K562 (cell line): ENCODE results near the gene EML2. TPM values are rescaled to one million over a fixed set of nuclear protein-coding genes. Genes with fewer than 3 reads are reported as not detected.

ENCODE experiments used
- ATAC-seq: fragments of 200-7000 bp; cut with Tn5 transposase; 3 replicates; pipeline ENCODE4 v1.9.1; 2020; ENCODE audit warnings: moderate library complexity
- BruUV-seq: library from RNA; stranded (reverse); fragments of 400-500 nt; replicated peaks from 2 replicates; lab custom pipeline; 2021; lab: Mats Ljungman, UMichigan
- CTCF ChIA-PET: fragments of 300-600 bp; formaldehyde crosslinking; extraction: SDS; loops from one replicate; lab custom pipeline; 2021; ENCODE audit warnings: low intra/inter-chr PET ratio; lab: Yijun Ruan, JAX
- POLR2A ChIA-PET: fragments of 300-600, 350-650 bp; sonication (Branson Sonifier 250); formaldehyde crosslinking; extraction: SDS; loops from one replicate; lab custom pipeline; 2021; ENCODE audit warnings: antibody characterized with exemption, inconsistent platforms; lab: Yijun Ruan, JAX
- DNase-seq, 4 experiments: peaks; one replicate each; pipeline versions ENCODE4 v3.0.0 to v3.0.0-alpha.2; 2011 to 2018; ENCODE audit warnings: low spot score in 3 of 4, mixed read lengths in 3 of 4; ENCODE audit errors: extremely low read depth in 1 of 4
- FAIRE-seq: peaks from 2 replicates; lab custom pipeline; 2011; peaks lifted over from hg19 to GRCh38; lab: Jason Lieb, UNC
- H2AFZ ChIP-seq: 2 replicates; pipeline ENCODE4 v1.6.0; 2011; ENCODE audit warnings: low read depth, low read length, control low read depth, inconsistent platforms
- H3K27ac ChIP-seq: fragments of 200-600 bp; 3 replicates; pipeline ENCODE4 v1.8.0; 2011; ENCODE audit warnings: low read depth, mild to moderate bottlenecking, control low read depth, inconsistent platforms, low read length, moderate library complexity, mixed read lengths; ENCODE audit errors: extremely low read depth
- H3K27me3 ChIP-seq, 2 experiments: fragments of 300-600 bp in 1 of 2; 2 replicates in 1 of 2; 3 replicates in 1 of 2; pipeline versions ENCODE4 v1.6.0 to v1.8.0; 2011; ENCODE audit warnings: inconsistent platforms in 2 of 2, low read length in 2 of 2, mild to moderate bottlenecking in 1 of 2, mixed read lengths in 1 of 2, moderate library complexity in 1 of 2; ENCODE audit not compliant: control insufficient read depth in 2 of 2, insufficient read depth in 2 of 2
- H3K36me3 ChIP-seq: fragments of 300-600 bp; 3 replicates; pipeline ENCODE4 v1.8.0; 2011; ENCODE audit warnings: mild to moderate bottlenecking, low read length, inconsistent platforms; ENCODE audit not compliant: control insufficient read depth, insufficient read depth
- H3K4me1 ChIP-seq, 2 experiments: fragments of 200-600 bp in 1 of 2; replicated peaks in 1 of 2; 2 replicates in 1 of 2; 3 replicates in 1 of 2; pipeline versions ENCODE4 v1.5.1 to v1.8.0; 2011; ENCODE audit warnings: inconsistent platforms in 2 of 2, low read length in 2 of 2, mild to moderate bottlenecking in 1 of 2, mixed read lengths in 1 of 2, moderate library complexity in 1 of 2; ENCODE audit not compliant: control insufficient read depth in 2 of 2, insufficient read depth in 2 of 2
- H3K4me2 ChIP-seq: 2 replicates; pipeline ENCODE4 v1.6.1; 2011; ENCODE audit warnings: low read length, control low read depth, inconsistent platforms, mixed read lengths; ENCODE audit not compliant: insufficient read depth
- H3K4me3 ChIP-seq: fragments of 200-600 bp; sonication (generic), shearing (Covaris generic); 2 replicates; pipeline ENCODE4 v1.5.1; 2016; ENCODE audit warnings: control low read depth, inconsistent platforms
- H3K79me2 ChIP-seq: fragments of 200-600 bp; 3 replicates; pipeline ENCODE4 v1.8.0; 2011; ENCODE audit warnings: low read length, inconsistent platforms; ENCODE audit not compliant: control insufficient read depth, insufficient read depth
- H3K9ac ChIP-seq, 2 experiments: 2 replicates each; pipeline versions ENCODE4 v1.6.0 to v1.6.1; 2011; ENCODE audit warnings: low read depth in 2 of 2, low read length in 2 of 2, control low read depth in 1 of 2, inconsistent platforms in 1 of 2, mild to moderate bottlenecking in 1 of 2, mixed read lengths in 1 of 2; ENCODE audit not compliant: insufficient read depth in 1 of 2
- H3K9me1 ChIP-seq: one replicate; pipeline ENCODE4 v1.6.0; 2011; ENCODE audit warnings: inconsistent platforms, mild to moderate bottlenecking, low read length, moderate library complexity; ENCODE audit not compliant: control insufficient read depth, insufficient read depth
- H3K9me3 ChIP-seq: replicated peaks from 2 replicates; pipeline ENCODE4 v1.5.1; 2011; ENCODE audit warnings: low read depth, low read length, inconsistent platforms; ENCODE audit not compliant: control insufficient read depth, insufficient read depth
- H4K20me1 ChIP-seq: replicated peaks from 2 replicates; pipeline ENCODE4 v1.6.1; 2011; ENCODE audit warnings: low read length, inconsistent platforms, mixed read lengths; ENCODE audit not compliant: control insufficient read depth, insufficient read depth
- ATF3 ChIP-seq, 2 experiments: fragments of 450-650 bp in 1 of 2; sonication (generic) in 1 of 2; formaldehyde crosslinking in 1 of 2; IDR thresholded peaks in 1 of 2; conservative IDR thresholded peaks in 1 of 2; 2 replicates each; pipeline versions ENCODE4 v1.6.1 to v1.8.1; 2016 to 2023; ENCODE audit warnings: mild to moderate bottlenecking in 2 of 2, moderate library complexity in 2 of 2, inconsistent platforms in 1 of 2, missing genetic modification reagents in 1 of 2
- HDAC2 ChIP-seq: fragments of 450-650 bp; IDR thresholded peaks from 2 replicates; pipeline ENCODE4 v1.6.1; 2016; ENCODE audit warnings: mild to moderate bottlenecking
- HNRNPK ChIP-seq: fragments of 200-400 bp; formaldehyde crosslinking; IDR thresholded peaks from one replicate; pipeline ENCODE4 v1.6.1; 2018; ENCODE audit warnings: mild to moderate bottlenecking, low read depth, low read length; ENCODE audit not compliant: poor library complexity, severe bottlenecking
- MAFF ChIP-seq: IDR thresholded peaks from 2 replicates; pipeline ENCODE4 v1.6.1; 2012; ENCODE audit warnings: low read length, improper control_type of control experiment
- MXI1 ChIP-seq: IDR thresholded peaks from 2 replicates; pipeline ENCODE4 v1.6.1; 2011; ENCODE audit warnings: low read depth, mild to moderate bottlenecking, improper control_type of control experiment, low read length
- PTRF ChIP-seq: fragments of 450-650 bp; IDR thresholded peaks from 2 replicates; pipeline ENCODE4 v1.6.1; 2016; ENCODE audit warnings: mild to moderate bottlenecking, missing genetic modification characterization, missing compliant biosample characterization
- STAT5B ChIP-seq: fragments of 250-450 bp; sonication (Bioruptor Pico); IDR thresholded peaks from 2 replicates; pipeline ENCODE4 v1.8.0; 2021; ENCODE audit warnings: mild to moderate bottlenecking, inconsistent platforms
- THAP7 ChIP-seq: fragments of 250-450 bp; sonication (Bioruptor Pico); IDR thresholded peaks from 2 replicates; pipeline ENCODE4 v1.5.0; 2021
- ZBTB49 ChIP-seq: sonication (generic); formaldehyde crosslinking; IDR thresholded peaks from 2 replicates; pipeline ENCODE4 v1.8.0; 2022; ENCODE audit warnings: missing genetic modification reagents, mild to moderate bottlenecking, borderline replicate concordance
- ZNF316 ChIP-seq: fragments of 450-650 bp; IDR thresholded peaks from 2 replicates; pipeline ENCODE4 v1.6.1; 2016
- ZZZ3 ChIP-seq: fragments of 450-650 bp; IDR thresholded peaks from 2 replicates; pipeline ENCODE4 v1.6.1; 2016; ENCODE audit warnings: antibody characterized with exemption, mild to moderate bottlenecking, moderate library complexity
- WGBS: fragments of 100-300 bp; shearing (Covaris generic); methylation state at CpG from one replicate; pipeline ENCODE4 v1.1.6; 2016; ENCODE audit warnings: low coverage, mixed read lengths; ENCODE audit not compliant: insufficient coverage; ENCODE audit errors: missing lambda C conversion rate; 5-methylcytosine and 5-hydroxymethylcytosine counted together
- in situ Hi-C: fragments of 300-500 bp; cut with MboI; formaldehyde crosslinking; loops from 4 replicates; pipeline ENCODE4 v1.15.0; 2018; ENCODE audit warnings: inconsistent platforms, mixed read lengths
- intact Hi-C: fragments of 100-400 bp; cut with micrococcal nuclease; formaldehyde crosslinking; loops from 2 replicates; pipeline ENCODE4 v1.14.2; 2022
- polyA plus RNA-seq, 8 experiments: library from polyadenylated mRNA; depleted of rRNA in 4 of 8; stranded (reverse) in 5 of 8; unstranded in 3 of 8; fragments of >200 nt; fragmentation: Nextera tagmentation in 2 of 8; fragmentation: Illumina TruSeq in 1 of 8; extraction: Ambion mirVana in 2 of 8; extraction: Trizol in 1 of 8; gene quantifications; 2 replicates each; pipeline versions ENCODE4 v1.2.1 to v1.2.3, GENCODE V29; 2011 to 2014; ENCODE audit warnings: inconsistent platforms in 1 of 8, missing spikeins in 1 of 8
- total RNA-seq, 7 experiments: library from RNA; depleted of rRNA in 6 of 7; stranded (reverse); fragments of >200 nt in 6 of 7; fragmentation: Illumina TruSeq in 2 of 7; extraction: Trizol in 2 of 7; gene quantifications; 2 replicates each; pipeline versions ENCODE4 v1.2.1 to v1.2.3, GENCODE V29; 2011 to 2021; ENCODE audit warnings: low replicate concordance in 1 of 7
- TF ChIP-seq, protein P1 (sequence below), 2 experiments: fragments of 450-650 bp; conservative IDR thresholded peaks; 2 replicates each; pipeline ENCODE4 v1.6.1; 2017; ENCODE audit warnings: mild to moderate bottlenecking in 2 of 2, moderate library complexity in 2 of 2
- TF ChIP-seq, protein P2 (sequence below): sonication (generic); formaldehyde crosslinking; IDR thresholded peaks from 2 replicates; pipeline ENCODE4 v1.8.0; 2023; ENCODE audit warnings: mild to moderate bottlenecking, missing genetic modification reagents

EML2 gene
- total and polyA plus RNA-seq, 9 of the 15 experiments (the other 6 are each of a cell fraction or from before 2014, with no cell fraction given): 2.6 to 69.6 (median 24.8) TPM

DNA sequence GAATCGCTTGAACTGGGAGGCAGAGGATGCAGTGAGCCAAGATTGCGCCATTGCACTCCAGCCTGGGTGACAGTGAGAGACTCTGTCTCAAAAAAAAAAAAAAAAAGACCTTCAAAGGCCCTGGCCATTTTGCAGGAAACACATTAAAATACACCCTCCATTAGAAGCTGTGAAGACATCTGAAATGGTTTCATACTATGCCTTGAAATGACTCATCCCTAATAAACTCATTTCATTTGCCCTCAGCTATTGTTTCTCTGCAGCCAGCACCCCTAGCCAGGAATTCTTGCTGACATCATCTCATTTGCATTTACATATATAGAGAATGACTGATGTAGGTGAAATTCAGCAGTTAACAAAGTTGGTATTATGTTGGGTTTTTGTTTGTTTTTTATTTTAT, 8.7 kb downstream of the EML2 start:
- no peak for DNase-seq
- TF ChIP-seq THAP7 (CRISPR knock-in tag): no peak
- no peak for TF ChIP-seq ZZZ3
- TF ChIP-seq HNRNPK: no peak
- TF ChIP-seq, protein P1, sequence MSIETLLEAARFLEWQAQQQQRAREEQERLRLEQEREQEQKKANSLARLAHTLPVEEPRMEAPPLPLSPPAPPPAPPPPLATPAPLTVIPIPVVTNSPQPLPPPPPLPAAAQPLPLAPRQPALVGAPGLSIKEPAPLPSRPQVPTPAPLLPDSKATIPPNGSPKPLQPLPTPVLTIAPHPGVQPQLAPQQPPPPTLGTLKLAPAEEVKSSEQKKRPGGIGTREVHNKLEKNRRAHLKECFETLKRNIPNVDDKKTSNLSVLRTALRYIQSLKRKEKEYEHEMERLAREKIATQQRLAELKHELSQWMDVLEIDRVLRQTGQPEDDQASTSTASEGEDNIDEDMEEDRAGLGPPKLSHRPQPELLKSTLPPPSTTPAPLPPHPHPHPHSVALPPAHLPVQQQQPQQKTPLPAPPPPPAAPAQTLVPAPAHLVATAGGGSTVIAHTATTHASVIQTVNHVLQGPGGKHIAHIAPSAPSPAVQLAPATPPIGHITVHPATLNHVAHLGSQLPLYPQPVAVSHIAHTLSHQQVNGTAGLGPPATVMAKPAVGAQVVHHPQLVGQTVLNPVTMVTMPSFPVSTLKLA (conservative IDR thresholded peaks at IDR 0.05): no peak
- peak; percentile 77 for TF ChIP-seq ZNF316
- TF ChIP-seq ATF3 (IDR thresholded peaks at IDR 0.05): peak; percentile 45
- TF ChIP-seq ATF3 (CRISPR knock-in tag; conservative IDR thresholded peaks at IDR 0.05): no peak
- TF ChIP-seq STAT5B (CRISPR knock-in tag): no peak
- TF ChIP-seq PTRF: no peak
- TF ChIP-seq HDAC2: no peak
- TF ChIP-seq ZBTB49 (CRISPR knock-in tag): no peak
- TF ChIP-seq MXI1: no peak
- TF ChIP-seq MAFF: peak; percentile 38; the same call in 1 of the 2 replicates
- TF ChIP-seq, protein P2, sequence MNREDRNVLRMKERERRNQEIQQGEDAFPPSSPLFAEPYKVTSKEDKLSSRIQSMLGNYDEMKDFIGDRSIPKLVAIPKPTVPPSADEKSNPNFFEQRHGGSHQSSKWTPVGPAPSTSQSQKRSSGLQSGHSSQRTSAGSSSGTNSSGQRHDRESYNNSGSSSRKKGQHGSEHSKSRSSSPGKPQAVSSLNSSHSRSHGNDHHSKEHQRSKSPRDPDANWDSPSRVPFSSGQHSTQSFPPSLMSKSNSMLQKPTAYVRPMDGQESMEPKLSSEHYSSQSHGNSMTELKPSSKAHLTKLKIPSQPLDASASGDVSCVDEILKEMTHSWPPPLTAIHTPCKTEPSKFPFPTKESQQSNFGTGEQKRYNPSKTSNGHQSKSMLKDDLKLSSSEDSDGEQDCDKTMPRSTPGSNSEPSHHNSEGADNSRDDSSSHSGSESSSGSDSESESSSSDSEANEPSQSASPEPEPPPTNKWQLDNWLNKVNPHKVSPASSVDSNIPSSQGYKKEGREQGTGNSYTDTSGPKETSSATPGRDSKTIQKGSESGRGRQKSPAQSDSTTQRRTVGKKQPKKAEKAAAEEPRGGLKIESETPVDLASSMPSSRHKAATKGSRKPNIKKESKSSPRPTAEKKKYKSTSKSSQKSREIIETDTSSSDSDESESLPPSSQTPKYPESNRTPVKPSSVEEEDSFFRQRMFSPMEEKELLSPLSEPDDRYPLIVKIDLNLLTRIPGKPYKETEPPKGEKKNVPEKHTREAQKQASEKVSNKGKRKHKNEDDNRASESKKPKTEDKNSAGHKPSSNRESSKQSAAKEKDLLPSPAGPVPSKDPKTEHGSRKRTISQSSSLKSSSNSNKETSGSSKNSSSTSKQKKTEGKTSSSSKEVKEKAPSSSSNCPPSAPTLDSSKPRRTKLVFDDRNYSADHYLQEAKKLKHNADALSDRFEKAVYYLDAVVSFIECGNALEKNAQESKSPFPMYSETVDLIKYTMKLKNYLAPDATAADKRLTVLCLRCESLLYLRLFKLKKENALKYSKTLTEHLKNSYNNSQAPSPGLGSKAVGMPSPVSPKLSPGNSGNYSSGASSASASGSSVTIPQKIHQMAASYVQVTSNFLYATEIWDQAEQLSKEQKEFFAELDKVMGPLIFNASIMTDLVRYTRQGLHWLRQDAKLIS (CRISPR knock-in tag): no peak

More for the DNA sequence above, 8.7 kb downstream of the EML2 start:
- FAIRE-seq (no peak), ATAC-seq (no peak)
- Histone ChIP-seq H3K4me3 (no peak overlapping the region), H3K4me2 (no peak overlapping the region), H3K9me1 (no peaks in the 10 kb centered on the region), H2AFZ (no peak overlapping the region), H3K4me1 (peaks cover 7 to 18% of the 10 kb centered on the region in 2 experiments), H3K9me3 (no peaks in the 10 kb centered on the region), H4K20me1 (no peaks in the 10 kb centered on the region; the same call in 1 of the 2 replicates), H3K36me3 (peaks cover 41% of the 10 kb centered on the region; the same call in 2 of the 3 replicates), H3K27ac (no peak overlapping the region), H3K9ac (no peak overlapping the region), H3K79me2 (no peaks in the 10 kb centered on the region), H3K27me3 (no peaks in the 10 kb centered on the region; a peak in 1 of 5 replicates)
- POLR2A ChIA-PET: interaction anchor here (0.6 to 1.7 kb wide), 5 partner anchors 10 to 41 kb away, joined by 3 to 4 read pairs (median 3); no protein-coding TSS in a partner anchor
- intact Hi-C loops: no loop called here
- CTCF ChIA-PET: no interaction called here
- BruUV-seq: no TSS peak
- 71% methylated on average over 1 of the region's 2 CpGs for WGBS
- in situ Hi-C loops: no loop called here
